ENCODE measurements around the gene ST7.

DNA sequence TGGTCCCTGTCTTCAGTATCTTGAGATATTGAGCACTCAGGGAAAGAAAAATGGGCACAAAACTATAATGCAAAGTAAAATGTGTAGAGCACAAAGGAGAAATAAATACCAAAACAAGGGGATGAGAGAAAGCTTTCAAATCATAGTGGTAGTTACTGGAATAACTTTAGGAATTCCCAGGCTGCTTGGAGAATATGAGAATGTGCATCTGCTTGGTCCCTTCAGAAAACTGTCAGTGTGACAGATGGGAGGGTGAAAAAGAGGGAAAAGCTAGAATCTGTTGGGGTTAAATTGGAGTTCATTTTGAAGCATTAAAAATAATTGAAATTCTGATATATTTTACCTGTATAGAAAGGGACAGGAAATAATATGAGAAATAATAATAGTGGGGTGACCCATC lies 15.3 kb downstream of the ST7 start:
- TF ChIP-seq EZH2 (IDR thresholded peaks at IDR 0.05; ENCODE audit: low read length, missing control alignments), result no peak
- TF ChIP-seq, protein P1, sequence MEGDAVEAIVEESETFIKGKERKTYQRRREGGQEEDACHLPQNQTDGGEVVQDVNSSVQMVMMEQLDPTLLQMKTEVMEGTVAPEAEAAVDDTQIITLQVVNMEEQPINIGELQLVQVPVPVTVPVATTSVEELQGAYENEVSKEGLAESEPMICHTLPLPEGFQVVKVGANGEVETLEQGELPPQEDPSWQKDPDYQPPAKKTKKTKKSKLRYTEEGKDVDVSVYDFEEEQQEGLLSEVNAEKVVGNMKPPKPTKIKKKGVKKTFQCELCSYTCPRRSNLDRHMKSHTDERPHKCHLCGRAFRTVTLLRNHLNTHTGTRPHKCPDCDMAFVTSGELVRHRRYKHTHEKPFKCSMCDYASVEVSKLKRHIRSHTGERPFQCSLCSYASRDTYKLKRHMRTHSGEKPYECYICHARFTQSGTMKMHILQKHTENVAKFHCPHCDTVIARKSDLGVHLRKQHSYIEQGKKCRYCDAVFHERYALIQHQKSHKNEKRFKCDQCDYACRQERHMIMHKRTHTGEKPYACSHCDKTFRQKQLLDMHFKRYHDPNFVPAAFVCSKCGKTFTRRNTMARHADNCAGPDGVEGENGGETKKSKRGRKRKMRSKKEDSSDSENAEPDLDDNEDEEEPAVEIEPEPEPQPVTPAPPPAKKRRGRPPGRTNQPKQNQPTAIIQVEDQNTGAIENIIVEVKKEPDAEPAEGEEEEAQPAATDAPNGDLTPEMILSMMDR (conservative IDR thresholded peaks at IDR 0.05 in 1 of 2, IDR thresholded peaks at IDR 0.05 in 1 of 2; ENCODE audit: low read depth in 1 of 2, low read length in 2 of 2), result no peak

Measured in fibroblast of lung (primary cell).